Measurements from ENCODE around the gene FEV. TPM values are rescaled to one million over a fixed set of nuclear protein-coding genes. Genes with fewer than 3 reads are reported as not detected.
A peak's percentile ranks its signal among the peaks of the same experiment; 100 is the strongest.
"Not testable (repeated sequence)": the region's sequence is repeated elsewhere in the genome, so short reads cannot be mapped to it uniquely, and the experiment has no call there.

Gene FEV
- total RNA-seq, 1 donor from 2014 or later: not detected

- peak; percentile 31 for ATAC-seq
Measured at GRCh38 chr2:218964041-218964771, 20.8 kb downstream of the FEV start.

- no peak for ATAC-seq
Measured at GRCh38 chr2:218963601-218964000, 21.4 kb downstream of the FEV start.

- peak; percentile 33 for ATAC-seq
Measured at GRCh38 chr2:218962859-218963492, 22.0 kb downstream of the FEV start.

DNA sequence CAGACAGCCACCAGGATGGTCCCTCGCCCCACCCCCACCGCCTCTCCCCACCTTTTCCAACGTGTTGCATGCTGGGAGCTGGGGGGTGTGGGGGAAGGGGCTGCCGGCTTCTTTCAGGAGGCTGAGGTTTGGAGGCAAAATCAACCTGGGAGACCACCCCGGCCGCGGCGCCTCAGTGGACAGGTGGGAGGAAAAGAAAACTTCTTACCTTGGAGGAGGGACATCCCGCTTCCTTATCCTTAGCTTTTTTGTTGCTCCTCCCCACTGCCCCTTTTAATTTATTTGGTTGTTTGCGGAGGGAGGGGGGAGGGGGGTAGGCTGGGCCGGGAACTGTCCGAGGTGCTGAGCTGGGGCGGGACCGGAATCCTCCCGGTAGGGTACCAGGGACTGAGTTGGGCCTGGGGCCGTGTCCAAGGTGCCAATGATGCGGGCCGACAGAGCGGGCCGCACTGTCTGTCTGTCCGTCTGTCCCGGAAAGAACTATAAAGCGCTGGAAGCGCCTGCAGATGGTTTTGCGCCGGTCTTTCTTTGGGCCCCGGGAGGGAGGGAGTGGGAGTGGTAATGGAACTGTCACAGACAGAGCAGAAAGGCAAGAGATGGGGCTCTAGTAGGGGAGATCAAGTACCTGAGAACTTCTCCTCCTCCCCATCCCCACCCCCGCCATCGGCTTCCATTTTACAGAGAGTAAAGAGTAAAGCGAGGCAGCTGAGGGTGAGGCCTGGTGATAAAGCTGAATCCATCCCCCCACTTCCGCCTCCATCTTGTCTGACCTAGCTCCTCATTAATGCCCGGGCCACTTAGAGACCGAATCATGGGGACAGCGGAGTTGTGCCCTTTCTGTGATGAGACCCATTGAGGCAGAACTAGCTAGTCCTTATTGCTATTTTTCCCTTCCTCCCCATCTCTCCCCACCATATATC is 23.1 kb downstream of the FEV start:
- no peak for ATAC-seq

DNA sequence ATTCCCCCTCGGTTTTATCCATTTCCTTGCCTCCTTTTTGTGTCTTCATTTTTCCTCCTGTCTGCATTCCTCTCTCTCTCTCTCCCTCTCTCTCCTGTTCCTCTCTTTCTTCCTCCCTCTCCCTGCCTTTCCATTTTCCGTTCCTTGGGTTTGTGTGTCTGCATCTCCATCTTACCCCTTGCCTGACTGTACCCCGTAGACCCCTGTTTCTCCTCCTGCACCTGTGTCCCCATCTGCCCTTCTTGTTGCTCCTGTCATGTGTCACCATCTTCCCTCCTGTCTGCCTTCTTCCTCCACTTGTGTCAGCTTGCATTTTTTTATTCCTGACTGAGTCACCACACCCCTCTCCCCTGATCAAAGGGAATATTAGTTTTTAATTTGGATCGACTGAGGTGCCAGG is 23.8 kb downstream of the FEV start:
- ATAC-seq: no peak

- no peak for ATAC-seq
Measured at GRCh38 chr2:218960309-218961165, 24.4 kb downstream of the FEV start.

GRCh38 chr2:218959761-218960308 is 25.1 kb downstream of the FEV start:
- no peak for ATAC-seq

DNA sequence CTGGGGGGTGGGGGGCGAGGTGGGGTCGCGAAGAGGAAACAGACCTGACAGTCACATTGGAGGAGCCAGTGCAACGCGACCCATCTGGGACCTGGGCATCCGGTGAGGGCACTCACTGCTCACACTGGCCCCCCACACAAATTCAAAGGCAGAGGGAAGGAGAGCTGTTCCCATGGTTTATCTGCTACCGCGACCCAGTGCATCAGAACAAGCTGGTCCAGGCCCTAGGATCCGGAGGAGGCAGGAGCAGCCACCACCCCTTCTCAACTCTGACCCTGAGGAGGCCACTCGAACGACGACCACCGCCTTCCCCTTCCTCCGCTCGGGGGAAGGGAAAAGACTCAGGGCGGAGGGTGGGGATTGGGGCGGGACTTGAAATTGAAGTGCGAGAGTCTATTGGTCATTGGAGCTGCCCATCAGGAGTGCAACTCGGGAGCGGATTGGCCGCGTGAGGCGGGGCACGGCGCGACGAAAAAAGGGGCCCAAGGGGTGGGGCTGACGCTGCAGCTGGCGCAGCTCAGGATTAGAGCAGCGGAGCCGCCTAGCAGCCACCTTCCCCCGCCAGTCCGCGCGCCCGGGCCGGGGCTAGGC is 25.7 kb downstream of the FEV start, which contains the start of gene CDK5R2:
Gene CDK5R2, plus strand, starts transcription at position 526 of the 591 bp plus-strand sequence. CDS start 155 bp downstream, outside the sequence.
- peak; percentile 68 for ATAC-seq

DNA sequence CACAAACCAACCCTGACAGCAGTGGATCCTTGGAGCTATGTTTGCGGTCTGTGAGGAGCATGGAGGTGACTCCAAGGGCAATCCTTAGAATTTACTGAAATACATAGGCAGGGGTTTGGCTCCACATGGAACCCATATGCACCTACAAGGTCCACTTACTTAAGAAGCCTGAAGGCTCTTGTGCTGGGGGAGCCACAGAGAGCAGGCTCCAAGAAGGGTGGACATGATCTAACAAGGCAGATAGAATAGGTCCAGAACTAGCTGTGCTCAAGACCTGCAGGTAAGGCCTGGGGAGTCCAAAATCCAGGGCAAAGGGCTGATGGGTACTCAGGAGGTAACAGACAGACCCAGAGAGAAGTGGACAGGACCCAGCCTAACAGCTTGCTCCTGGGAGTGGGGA is 26.7 kb downstream of the FEV start:
- ATAC-seq: no peak

- ATAC-seq: no peak
Measured at GRCh38 chr2:218957671-218958070, 27.3 kb downstream of the FEV start.

- no peak for ATAC-seq
Measured at GRCh38 chr2:218956039-218956438, 28.9 kb downstream of the FEV start.

DNA sequence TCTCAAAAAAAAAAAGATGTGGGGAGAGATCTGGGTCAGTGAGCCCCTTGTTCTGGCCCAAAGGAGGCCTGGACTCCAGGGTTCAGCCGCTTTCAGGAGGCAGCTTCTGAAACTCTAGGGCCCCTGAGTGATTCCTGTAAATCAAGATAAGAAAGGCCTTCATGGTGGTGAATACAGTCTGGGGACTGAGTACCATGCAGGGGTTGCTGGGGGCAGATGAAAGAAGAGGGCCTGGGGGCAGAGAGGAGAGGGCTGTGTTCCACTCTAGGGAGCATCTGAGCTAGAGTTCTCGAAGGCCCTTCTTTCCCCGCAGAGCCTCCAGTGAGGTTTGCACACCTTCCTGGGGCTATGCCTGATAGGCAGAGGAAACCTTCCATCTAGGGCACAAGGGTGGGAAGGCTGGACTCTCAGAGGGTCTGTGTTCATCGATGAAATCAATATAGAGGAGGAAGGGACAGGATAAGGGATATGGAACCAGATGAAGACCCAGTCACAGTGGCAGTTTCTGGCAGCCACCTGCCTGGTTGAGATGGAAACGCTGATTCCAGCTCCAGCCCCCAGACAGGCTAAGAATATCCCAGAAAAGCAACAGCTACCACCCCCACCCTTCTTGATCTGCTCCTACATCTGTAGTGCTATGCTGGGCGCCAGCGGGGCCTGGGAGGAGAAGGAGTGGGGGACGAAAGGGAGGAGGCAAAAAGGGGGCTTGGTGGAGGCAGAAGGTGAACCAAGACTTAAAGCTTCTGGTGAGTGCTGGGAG is 30.3 kb downstream of the FEV start:
- ATAC-seq: no peak

- no peak for ATAC-seq
Measured at GRCh38 chr2:218953366-218953954, 31.5 kb downstream of the FEV start.

GRCh38 chr2:218952160-218952559 is 32.8 kb downstream of the FEV start:
- ATAC-seq: no peak

DNA sequence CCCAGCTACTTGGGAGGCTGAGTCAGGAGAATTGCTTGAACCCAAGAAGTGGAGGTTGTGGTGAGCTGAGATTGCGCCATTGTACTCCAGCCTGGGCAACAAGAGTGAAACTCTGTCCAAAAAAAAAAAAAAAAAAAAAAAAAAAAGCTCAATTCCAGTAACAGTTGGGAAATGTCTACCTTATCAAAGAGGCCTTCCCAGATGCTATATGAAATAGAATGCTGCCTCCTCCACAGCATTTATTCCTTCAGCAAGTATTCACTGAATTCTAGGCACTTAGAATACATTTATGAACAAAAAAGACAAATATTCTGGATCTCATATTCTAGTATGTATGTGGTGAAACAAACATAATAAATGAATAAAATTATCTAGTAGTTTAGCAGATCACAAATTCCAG is 38.4 kb downstream of the FEV start:
- ATAC-seq: no peak

- ATAC-seq: no peak
Measured at GRCh38 chr2:218944759-218945404, 40.1 kb downstream of the FEV start.

DNA sequence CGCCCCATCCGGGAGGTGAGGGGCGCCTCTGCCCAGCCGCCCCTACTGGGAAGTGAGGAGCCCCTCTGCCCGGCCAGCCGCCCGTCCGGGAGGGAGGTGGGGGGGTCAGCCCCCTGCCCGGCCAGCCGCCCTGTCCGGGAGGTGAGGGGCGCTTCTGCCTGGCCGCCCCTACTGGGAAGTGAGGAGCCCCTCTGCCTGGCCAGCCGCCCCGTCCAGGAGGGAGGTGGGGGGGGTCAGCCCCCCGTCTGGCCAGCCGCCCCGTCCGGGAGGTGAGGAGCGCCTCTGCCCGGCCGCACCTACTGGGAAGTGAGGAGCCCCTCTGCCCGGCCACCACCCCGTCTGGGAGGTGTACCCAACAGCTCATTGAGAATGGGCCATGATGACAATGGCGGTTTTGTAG is 53.2 kb downstream of the FEV start:
- ATAC-seq: not testable (repeated sequence)

Measured in esophagus mucosa (tissue), 1 donor.